Measurements from ENCODE around the gene WDR86. TPM values are rescaled to one million over a fixed set of nuclear protein-coding genes. Genes with fewer than 3 reads are reported as not detected.

The WDR86 gene
- total RNA-seq, 1 experiment from 2014 or later = not detected

GRCh38 chr7:151436446-151437158 lies 26.8 kb upstream of the WDR86 start:
- Histone ChIP-seq H3K4me2 (ENCODE audit: low read length) (no peak overlapping the region), H3K27ac (ENCODE audit: low read depth, low read length) (no peak overlapping the region), H3K9me3 (ENCODE audit: control insufficient read depth in 1 of 2, insufficient read depth in 1 of 2, low read depth in 1 of 2, low read length in 2 of 2) (no peaks in the 10 kb centered on the region), H3K4me1 (ENCODE audit: control insufficient read depth in 1 of 2, insufficient read depth in 2 of 2, low read length in 2 of 2) (peaks cover 0 to 9% of the 10 kb centered on the region in 2 experiments; a peak in 1 of 4 replicates), H3K36me3 (ENCODE audit: control insufficient read depth in 1 of 2, insufficient read depth in 2 of 2, low read length in 2 of 2) (no peaks in the 10 kb centered on the region), H3K9ac (ENCODE audit: low read length) (no peak overlapping the region), H3K4me3 (replicated peaks in 1 of 2; ENCODE audit: low read depth in 1 of 2, low read length in 2 of 2) (no peak overlapping the region), H3K9me2 (ENCODE audit: insufficient read depth) (no peaks in the 10 kb centered on the region), H2AFZ (ENCODE audit: low read depth, low read length, poor library complexity, severe bottlenecking) (no peak overlapping the region), H4K20me1 (ENCODE audit: insufficient read depth) (no peaks in the 10 kb centered on the region), H3K79me2 (ENCODE audit: insufficient read depth, low read length) (no peaks in the 10 kb centered on the region), H3K27me3 (ENCODE audit: insufficient read depth, low read length) (no peaks in the 10 kb centered on the region)
- ATAC-seq (no peak), DNase-seq (ENCODE audit: low read depth, low spot score) (no peak)
- RAD21 ChIA-PET (ENCODE audit: low non-redundant PET in 1 of 2, low total read pairs in 2 of 2, uncharacterized antibody in 2 of 2, unreplicated experiment in 2 of 2) = no interaction called here
- CTCF ChIA-PET = no interaction called here
- TF ChIP-seq CTCF (IDR thresholded peaks at IDR 0.05 in 2 of 3, conservative IDR thresholded peaks at IDR 0.05 in 1 of 3; ENCODE audit: borderline replicate concordance in 1 of 3, insufficient read depth in 1 of 3, low read depth in 2 of 3, low read length in 2 of 3) (no peak), SIN3A (IDR thresholded peaks at IDR 0.05; ENCODE audit: low read depth) (no peak), SP1 (IDR thresholded peaks at IDR 0.05; ENCODE audit: low read depth) (no peak), MAX (IDR thresholded peaks at IDR 0.05) (no peak), ATF3 (IDR thresholded peaks at IDR 0.05) (no peak)
- POLR2A ChIA-PET = no interaction called here
- intact Hi-C loops (cut with micrococcal nuclease) = no loop called here
- BruUV-seq (replicated peaks) = no TSS peak

GRCh38 chr7:151435971-151436370 lies 26.1 kb upstream of the WDR86 start:
- intact Hi-C loops (cut with micrococcal nuclease) = no loop called here
- H3K9me3 ChIP-seq (ENCODE audit: control insufficient read depth in 1 of 2, insufficient read depth in 1 of 2, low read depth in 1 of 2, low read length in 2 of 2) = no peaks in the 10 kb centered on the region
- no peak overlapping the region for H3K4me3 ChIP-seq (replicated peaks in 1 of 2; ENCODE audit: low read depth in 1 of 2, low read length in 2 of 2)
- RAD21 ChIA-PET (ENCODE audit: low non-redundant PET in 1 of 2, low total read pairs in 2 of 2, uncharacterized antibody in 2 of 2, unreplicated experiment in 2 of 2) = no interaction called here
- H3K79me2 ChIP-seq (ENCODE audit: insufficient read depth, low read length) = no peaks in the 10 kb centered on the region
- no peaks in the 10 kb centered on the region for H3K36me3 ChIP-seq (ENCODE audit: control insufficient read depth in 1 of 2, insufficient read depth in 2 of 2, low read length in 2 of 2)
- POLR2A ChIA-PET = no interaction called here
- BruUV-seq (replicated peaks) = no TSS peak
- H2AFZ ChIP-seq (ENCODE audit: low read depth, low read length, poor library complexity, severe bottlenecking) = no peak overlapping the region
- H3K27me3 ChIP-seq (ENCODE audit: insufficient read depth, low read length) = no peaks in the 10 kb centered on the region
- H3K9me2 ChIP-seq (ENCODE audit: insufficient read depth) = no peaks in the 10 kb centered on the region
- H3K4me1 ChIP-seq (ENCODE audit: control insufficient read depth in 1 of 2, insufficient read depth in 2 of 2, low read length in 2 of 2) = peaks cover 0 to 4% of the 10 kb centered on the region in 2 experiments; a peak in 1 of 4 replicates
- H3K4me2 ChIP-seq (ENCODE audit: low read length) = no peak overlapping the region
- CTCF ChIA-PET = no interaction called here
- H3K27ac ChIP-seq (ENCODE audit: low read depth, low read length) = no peak overlapping the region
- DNase-seq (ENCODE audit: low read depth, low spot score) (no peak), ATAC-seq (no peak)
- no peaks in the 10 kb centered on the region for H4K20me1 ChIP-seq (ENCODE audit: insufficient read depth)
- H3K9ac ChIP-seq (ENCODE audit: low read length) = no peak overlapping the region
- TF ChIP-seq POLR2AphosphoS5 (IDR thresholded peaks at IDR 0.05; ENCODE audit: low read depth, low read length) (no peak), REST (IDR thresholded peaks at IDR 0.05; ENCODE audit: low read depth) (no peak), EZH2phosphoT487 (IDR thresholded peaks at IDR 0.05; ENCODE audit: borderline replicate concordance) (no peak), FOSL1 (IDR thresholded peaks at IDR 0.05; ENCODE audit: low read depth) (no peak), MAX (IDR thresholded peaks at IDR 0.05) (no peak), ZNF274 (IDR thresholded peaks at IDR 0.05; ENCODE audit: low read depth, low read length) (no peak)

Data from HCT116 (cell line).